Vagina (tissue), 2 donors: ENCODE results near the gene SQOR.

Experiments
- POLR2A ChIP-seq, 2 donors: fragments of 450-650 bp; IDR thresholded peaks; one replicate each; pipeline ENCODE4 v1.6.1; 2017; ENCODE audit warnings: antibody characterized with exemption in 2 of 2, mild to moderate bottlenecking in 2 of 2, moderate library complexity in 2 of 2
- POLR2AphosphoS5 ChIP-seq, 2 donors: sonication (generic); formaldehyde crosslinking; IDR thresholded peaks; one replicate each; pipeline ENCODE4 v1.9.0; 2017; ENCODE audit warnings: antibody characterized with exemption in 2 of 2, mild to moderate bottlenecking in 2 of 2, low read depth in 1 of 2; ENCODE audit not compliant: insufficient read depth in 1 of 2
- TF ChIP-seq, protein P1 (sequence below), 3 experiments: fragments of 450-650 bp in 2 of 3; fragments of 200-600 bp in 1 of 3; sonication (generic) in 1 of 3; IDR thresholded peaks; one replicate each; pipeline ENCODE4 v1.5.1; 2017 to 2019; ENCODE audit warnings: antibody characterized with exemption in 3 of 3, mild to moderate bottlenecking in 2 of 3, moderate library complexity in 2 of 3

DNA sequence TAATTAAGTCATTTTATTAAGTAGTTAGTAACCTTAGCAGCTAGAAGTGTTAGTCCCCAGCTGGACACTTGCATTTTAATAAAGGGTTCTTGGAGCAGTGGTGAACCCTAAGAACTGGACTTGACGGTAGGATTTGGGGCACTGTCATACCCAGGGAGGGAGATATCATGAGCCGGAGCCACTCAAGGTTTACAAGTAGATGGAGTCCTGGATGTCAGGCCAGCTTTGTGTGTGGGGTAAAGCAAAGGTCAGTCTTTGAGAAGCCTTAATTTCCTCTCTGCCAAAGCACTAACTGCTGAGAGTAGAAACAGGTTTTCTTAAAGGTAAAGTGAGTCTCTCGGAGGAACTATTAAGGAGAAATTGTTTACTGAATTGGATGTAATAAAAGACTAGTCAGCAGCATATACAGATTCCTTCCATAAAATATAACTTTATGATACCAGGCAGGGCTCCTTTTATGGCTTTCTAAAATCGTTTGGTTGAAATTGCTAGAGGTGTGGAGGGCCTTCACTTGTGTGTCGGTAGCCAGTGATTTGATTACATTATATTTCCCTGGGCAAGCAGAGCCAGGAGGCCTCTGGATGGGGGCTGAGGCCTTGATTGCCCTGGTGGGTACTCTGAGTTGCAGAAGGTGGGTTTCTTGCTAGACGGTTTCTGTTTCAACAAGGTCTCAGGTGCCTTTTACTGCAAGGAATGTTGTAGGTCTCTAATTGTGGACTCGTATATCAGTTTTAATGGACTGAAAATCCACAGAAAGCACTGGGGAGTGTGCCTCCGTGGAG lies 23.1 kb downstream of the SQOR start:
- TF ChIP-seq, protein P1, sequence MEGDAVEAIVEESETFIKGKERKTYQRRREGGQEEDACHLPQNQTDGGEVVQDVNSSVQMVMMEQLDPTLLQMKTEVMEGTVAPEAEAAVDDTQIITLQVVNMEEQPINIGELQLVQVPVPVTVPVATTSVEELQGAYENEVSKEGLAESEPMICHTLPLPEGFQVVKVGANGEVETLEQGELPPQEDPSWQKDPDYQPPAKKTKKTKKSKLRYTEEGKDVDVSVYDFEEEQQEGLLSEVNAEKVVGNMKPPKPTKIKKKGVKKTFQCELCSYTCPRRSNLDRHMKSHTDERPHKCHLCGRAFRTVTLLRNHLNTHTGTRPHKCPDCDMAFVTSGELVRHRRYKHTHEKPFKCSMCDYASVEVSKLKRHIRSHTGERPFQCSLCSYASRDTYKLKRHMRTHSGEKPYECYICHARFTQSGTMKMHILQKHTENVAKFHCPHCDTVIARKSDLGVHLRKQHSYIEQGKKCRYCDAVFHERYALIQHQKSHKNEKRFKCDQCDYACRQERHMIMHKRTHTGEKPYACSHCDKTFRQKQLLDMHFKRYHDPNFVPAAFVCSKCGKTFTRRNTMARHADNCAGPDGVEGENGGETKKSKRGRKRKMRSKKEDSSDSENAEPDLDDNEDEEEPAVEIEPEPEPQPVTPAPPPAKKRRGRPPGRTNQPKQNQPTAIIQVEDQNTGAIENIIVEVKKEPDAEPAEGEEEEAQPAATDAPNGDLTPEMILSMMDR (IDR thresholded peaks at IDR 0.05), result no peak
- TF ChIP-seq POLR2AphosphoS5 (IDR thresholded peaks at IDR 0.05; ENCODE audit: insufficient read depth in 1 of 2, low read depth in 1 of 2) (no peak), POLR2A (IDR thresholded peaks at IDR 0.05) (no peak)
